Left kidney (tissue), 2 donors: ENCODE results near the gene SNCA. TPM values are rescaled to one million over a fixed set of nuclear protein-coding genes. Genes with fewer than 3 reads are reported as not detected.

ENCODE experiments used
- DNase-seq: peaks from one replicate; pipeline ENCODE4 v3.0.0-alpha.2; 2013
- polyA plus RNA-seq: library from polyadenylated mRNA; unstranded; fragments of 120-200 nt; gene quantifications from one replicate; pipeline ENCODE4 v1.2.1, GENCODE V29; 2013; ENCODE audit not compliant: insufficient read length

Gene SNCA
- polyA plus RNA-seq, 1 donor = 53.9 TPM

DNA sequence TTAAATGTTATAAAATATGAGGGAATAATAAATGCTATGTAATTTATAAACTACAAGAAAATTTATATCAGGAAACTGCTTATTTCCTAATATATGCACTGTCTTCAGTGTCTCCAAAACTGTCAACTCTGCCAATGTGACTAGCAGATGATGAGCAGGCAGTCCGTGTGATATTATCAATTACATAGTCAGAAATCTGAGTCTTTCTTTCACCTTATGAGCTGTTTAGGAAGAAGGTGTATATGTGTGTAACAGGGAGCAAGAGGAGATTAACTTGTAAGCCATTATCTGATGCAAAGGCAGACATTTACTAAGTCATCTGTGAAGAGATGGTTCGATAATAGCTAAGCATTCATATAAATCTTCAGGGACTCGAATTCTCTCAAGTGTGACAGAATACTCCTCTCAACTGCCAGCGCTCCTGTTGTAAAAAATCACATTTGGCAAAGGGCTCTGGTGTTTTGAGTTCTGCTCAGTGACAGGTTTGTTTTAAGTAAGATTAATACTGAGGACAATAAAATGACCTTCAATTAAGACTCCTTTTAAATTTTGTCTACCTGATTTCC is 79.7 kb downstream of the SNCA start:
- no peak for DNase-seq

DNA sequence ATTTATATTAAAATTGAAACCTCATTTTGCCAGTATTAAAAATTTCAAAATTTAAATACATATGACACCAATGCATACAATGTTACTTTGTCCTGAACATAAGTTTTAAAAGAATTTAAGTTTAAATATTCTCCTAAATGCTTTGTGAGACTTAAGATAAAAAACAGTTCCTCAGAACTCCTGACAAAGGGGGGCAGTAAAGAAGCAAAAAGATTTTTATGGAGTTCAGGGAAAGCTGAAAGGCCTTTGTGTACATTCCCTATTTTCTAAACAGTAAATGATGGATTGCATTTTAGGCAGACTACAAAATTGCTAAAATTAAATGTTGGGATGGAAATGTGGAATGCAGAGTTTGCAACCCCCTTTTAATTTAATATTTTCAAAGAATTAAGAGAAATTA is 81.7 kb downstream of the SNCA start:
- DNase-seq = no peak

GRCh38 chr4:89754531-89754930 is 82.4 kb downstream of the SNCA start:
- no peak for DNase-seq

DNA sequence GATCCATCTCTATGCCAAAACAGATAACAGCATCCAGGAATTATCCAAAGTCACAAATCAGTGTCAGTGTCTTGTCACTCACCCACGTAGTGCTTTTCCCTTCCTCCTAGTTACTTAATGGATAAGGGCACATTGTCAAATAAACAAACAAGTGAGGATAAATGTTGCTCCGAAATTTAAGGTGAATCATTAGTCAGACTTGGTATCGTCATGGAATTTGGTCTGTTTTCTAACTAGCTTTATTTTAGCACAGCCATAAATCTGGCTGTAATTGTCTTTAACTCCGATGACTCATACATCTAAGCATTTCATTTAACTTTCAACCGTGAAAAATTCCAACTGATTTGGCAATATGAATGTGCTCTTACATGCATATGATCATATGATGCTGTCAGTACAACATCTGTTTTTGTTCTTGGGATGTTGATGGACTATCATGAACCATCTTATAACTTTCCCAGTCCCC is 83.3 kb downstream of the SNCA start:
- DNase-seq = peak; percentile 33

- DNase-seq = peak; percentile 84
Measured at GRCh38 chr4:89752932-89753598, 83.9 kb downstream of the SNCA start.

- DNase-seq = no peak
Measured at GRCh38 chr4:89751416-89751815, 85.5 kb downstream of the SNCA start.

GRCh38 chr4:89746377-89746776 is 90.6 kb downstream of the SNCA start:
- no peak for DNase-seq

DNA sequence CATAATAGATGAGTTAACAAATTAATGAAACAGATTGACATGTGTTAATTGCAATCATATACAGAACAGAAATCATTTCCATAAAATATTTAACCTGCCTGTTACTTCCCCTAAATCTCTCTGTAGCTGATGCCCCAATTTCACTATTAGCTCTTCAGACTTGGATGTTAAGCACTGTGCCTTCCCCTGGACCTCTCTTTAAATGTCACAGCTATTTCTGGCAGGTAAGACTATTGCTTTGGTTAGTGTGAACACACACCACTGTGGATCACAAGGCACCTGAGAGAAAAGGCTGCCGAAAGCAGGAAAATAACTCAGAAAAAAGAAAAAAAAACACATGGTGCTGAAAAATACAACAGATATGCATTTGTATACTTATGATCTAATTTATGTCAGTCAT is 91.3 kb downstream of the SNCA start:
- DNase-seq = no peak

- no peak for DNase-seq
Measured at GRCh38 chr4:89744914-89745313, 92.0 kb downstream of the SNCA start.

GRCh38 chr4:89741768-89742167 is 95.2 kb downstream of the SNCA start:
- no peak for DNase-seq

- no peak for DNase-seq
Measured at GRCh38 chr4:89739311-89739988, 97.5 kb downstream of the SNCA start.

DNA sequence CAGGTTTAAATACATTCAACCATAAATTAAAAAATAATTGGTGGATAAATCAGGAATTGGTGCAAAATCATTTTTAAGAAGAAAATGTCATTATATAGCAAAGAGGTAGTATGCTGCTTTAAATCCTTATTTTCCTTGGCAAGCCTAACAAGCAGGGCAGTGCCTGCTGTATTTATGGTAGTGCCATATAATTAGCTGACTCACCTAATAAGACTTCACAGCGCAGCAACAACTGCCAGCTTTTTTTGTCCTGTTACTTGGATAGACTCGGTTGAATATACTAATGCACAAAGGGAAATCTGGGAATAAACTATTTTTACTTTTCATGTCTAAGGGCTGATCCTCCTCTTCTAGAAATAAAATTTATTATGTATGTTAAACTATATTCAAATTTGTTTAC is 99.1 kb downstream of the SNCA start:
- DNase-seq = no peak

DNA sequence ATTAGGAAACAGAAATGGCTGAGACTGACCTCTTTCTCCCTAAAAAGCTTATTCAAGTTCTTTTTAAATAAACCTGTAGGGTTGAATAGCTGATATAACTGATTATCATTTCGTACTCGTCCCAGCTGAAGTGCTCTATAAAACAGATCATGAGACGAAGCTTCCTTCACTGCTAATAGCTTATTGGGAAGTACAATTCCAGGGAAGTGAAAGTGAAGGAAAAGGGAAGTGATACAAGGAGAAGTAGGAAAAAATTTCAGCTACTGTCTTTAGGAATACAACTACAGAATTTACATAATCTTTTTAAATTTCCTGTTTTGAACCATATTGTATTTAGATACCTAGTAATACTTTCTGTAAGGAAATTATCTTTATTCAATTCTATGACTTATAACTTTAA is 103.0 kb downstream of the SNCA start:
- DNase-seq = no peak

DNA sequence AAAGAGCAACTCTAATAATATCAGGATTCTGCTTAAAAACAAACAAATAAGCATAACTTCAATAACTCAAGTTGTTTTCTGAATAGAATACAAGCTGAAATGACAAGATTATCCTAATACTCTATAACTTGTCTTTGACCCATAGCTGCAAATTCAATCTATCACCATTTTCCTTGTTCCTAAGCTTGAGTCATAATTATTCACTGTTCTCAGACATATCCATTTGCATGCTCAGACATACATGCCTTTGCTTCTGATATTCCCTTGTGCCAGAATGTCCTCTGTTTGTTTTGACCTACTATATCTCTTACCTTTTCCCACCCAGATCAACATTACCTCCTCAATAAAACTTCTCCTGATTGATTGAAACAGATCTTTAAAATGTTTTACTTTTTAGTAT is 109.7 kb downstream of the SNCA start:
- no peak for DNase-seq

DNA sequence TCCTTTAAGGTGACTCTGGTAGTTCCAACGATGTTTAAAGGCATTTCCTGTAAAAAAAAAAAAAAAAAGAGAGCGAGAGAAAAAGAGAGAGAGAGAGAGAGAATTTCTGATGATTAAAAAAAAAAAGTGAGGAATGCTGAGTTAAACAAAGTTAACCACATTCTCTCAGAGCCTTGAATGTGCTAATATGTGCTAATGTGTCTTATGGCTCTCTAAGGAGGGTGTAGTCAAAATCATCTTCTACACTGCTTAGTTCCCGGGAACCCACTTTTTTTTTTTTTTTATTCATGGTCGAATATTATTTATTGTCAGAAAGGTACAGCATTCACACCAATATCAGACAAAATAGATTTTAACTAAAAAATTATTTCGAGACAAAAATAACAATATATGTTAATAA is 111.7 kb downstream of the SNCA start:
- no peak for DNase-seq

- DNase-seq = no peak
Measured at GRCh38 chr4:89724716-89725115, 112.2 kb downstream of the SNCA start.

GRCh38 chr4:89723096-89723495 is 113.9 kb downstream of the SNCA start:
- DNase-seq = no peak

- DNase-seq = no peak
Measured at GRCh38 chr4:89722517-89722916, 114.4 kb downstream of the SNCA start.

DNA sequence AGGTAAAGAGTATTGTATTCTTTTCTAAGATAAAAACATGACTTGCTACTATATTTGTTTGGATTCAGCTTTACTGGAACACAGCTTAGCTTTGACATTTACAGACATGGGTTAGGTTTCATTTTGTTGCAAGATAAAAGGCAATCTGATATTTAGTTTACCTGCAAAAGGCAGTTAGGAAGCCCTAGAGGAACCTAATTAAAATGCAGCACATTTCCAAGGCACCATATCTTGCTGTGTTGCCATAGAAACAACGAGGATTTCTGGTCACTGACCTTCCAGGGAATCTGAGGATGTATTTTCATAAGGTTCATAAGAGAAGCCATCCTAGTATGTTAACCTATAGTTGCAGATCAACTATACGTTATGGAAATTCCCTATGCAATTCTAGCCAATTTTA is 116.0 kb downstream of the SNCA start:
- no peak for DNase-seq

GRCh38 chr4:89719536-89720090 is 117.3 kb downstream of the SNCA start:
- DNase-seq = no peak

GRCh38 chr4:89716893-89717292 is 120.1 kb downstream of the SNCA start:
- no peak for DNase-seq

GRCh38 chr4:89715631-89716030 is 121.3 kb downstream of the SNCA start:
- no peak for DNase-seq

GRCh38 chr4:89712827-89713226 is 124.1 kb downstream of the SNCA start:
- no peak for DNase-seq
